HG03095 (cell line): ENCODE results near the gene FBXL2.

Source experiments
- ATAC-seq: cut with Tn5 transposase; IDR thresholded peaks from one replicate; pipeline ENCODE4 v1.9.1; 2021; ENCODE audit warnings: moderate library complexity; ENCODE audit not compliant: unreplicated experiment

FBXL2 gene

GRCh38 chr3:33277193-33277882 is at the start of gene FBXL2:
TSS of gene FBXL2 (plus strand) at chr3:33277442. CDS start at chr3:33277513, 71 bp downstream.
- no peak for ATAC-seq

GRCh38 chr3:33229066-33229465 is 48.2 kb upstream of the FBXL2 start:
- ATAC-seq: no peak

GRCh38 chr3:33229947-33230346 is 47.3 kb upstream of the FBXL2 start:
- ATAC-seq: no peak

GRCh38 chr3:33231756-33232465 is 45.3 kb upstream of the FBXL2 start:
- ATAC-seq: no peak

- ATAC-seq: no peak
Observed at GRCh38 chr3:33233884-33234283, 43.4 kb upstream of the FBXL2 start.

GRCh38 chr3:33236005-33236404 is 41.2 kb upstream of the FBXL2 start:
- ATAC-seq: no peak

- ATAC-seq: no peak
Observed at GRCh38 chr3:33237439-33237838, 39.8 kb upstream of the FBXL2 start.

GRCh38 chr3:33238923-33239322 is 38.3 kb upstream of the FBXL2 start:
- no peak for ATAC-seq

GRCh38 chr3:33240261-33240660 is 37.0 kb upstream of the FBXL2 start:
- ATAC-seq: no peak

GRCh38 chr3:33246786-33247185 is 30.5 kb upstream of the FBXL2 start:
- no peak for ATAC-seq

GRCh38 chr3:33250712-33251111 is 26.5 kb upstream of the FBXL2 start:
- no peak for ATAC-seq

GRCh38 chr3:33256249-33256648 is 21.0 kb upstream of the FBXL2 start:
- no peak for ATAC-seq

GRCh38 chr3:33260104-33260503 is 17.1 kb upstream of the FBXL2 start:
- no peak for ATAC-seq

GRCh38 chr3:33269385-33269784 is 7.9 kb upstream of the FBXL2 start:
- no peak for ATAC-seq

GRCh38 chr3:33271324-33271723 is 5.9 kb upstream of the FBXL2 start:
- ATAC-seq: no peak

GRCh38 chr3:33273628-33274027 is 3.6 kb upstream of the FBXL2 start:
- ATAC-seq: no peak

GRCh38 chr3:33278163-33278562 is 921 bp downstream of the FBXL2 start:
- ATAC-seq: no peak

- no peak for ATAC-seq
Observed at GRCh38 chr3:33287672-33288282, 10.5 kb downstream of the FBXL2 start.

- ATAC-seq: no peak
Observed at GRCh38 chr3:33299395-33300081, 22.3 kb downstream of the FBXL2 start.

- ATAC-seq: no peak
Observed at GRCh38 chr3:33312361-33312760, 35.1 kb downstream of the FBXL2 start.

- ATAC-seq: no peak
Observed at GRCh38 chr3:33313331-33313730, 36.1 kb downstream of the FBXL2 start.

- ATAC-seq: no peak
Observed at GRCh38 chr3:33314993-33315392, 37.8 kb downstream of the FBXL2 start.
